Smooth muscle cell (in vitro differentiated cells): ENCODE data around the gene MFNG. TPM values are rescaled to one million over a fixed set of nuclear protein-coding genes. Genes with fewer than 3 reads are reported as not detected.

Experiments
- DNase-seq: peaks from one replicate; lab custom pipeline; 2025; ENCODE audit not compliant: unreplicated experiment; lab: John Stamatoyannopoulos, UW
- H2AFZ ChIP-seq: fragments of 200-600 bp; sonication (generic); 2 replicates; pipeline ENCODE4 v1.6.0; 2016; ENCODE audit warnings: antibody characterized with exemption, low read depth, mild to moderate bottlenecking
- H3F3A ChIP-seq: fragments of 200-600 bp; sonication (generic); 2 replicates; pipeline ENCODE4 v1.6.0; 2017; ENCODE audit warnings: antibody characterized with exemption, low read depth
- H3K27ac ChIP-seq: fragments of 200-600 bp; sonication (generic); 2 replicates; pipeline ENCODE4 v1.5.1; 2016; ENCODE audit warnings: low read depth, mild to moderate bottlenecking
- H3K27me3 ChIP-seq: fragments of 200-600 bp; sonication (generic); 2 replicates; pipeline ENCODE4 v1.6.1; 2016; ENCODE audit warnings: low read depth, mild to moderate bottlenecking
- H3K36me3 ChIP-seq: fragments of 200-600 bp; sonication (generic); 2 replicates; pipeline ENCODE4 v1.5.1; 2016; ENCODE audit warnings: low read depth
- H3K4me1 ChIP-seq: fragments of 200-600 bp; sonication (generic); 2 replicates; pipeline ENCODE4 v1.5.1; 2016; ENCODE audit warnings: low read depth
- H3K4me2 ChIP-seq: fragments of 200-600 bp; sonication (generic); 2 replicates; pipeline ENCODE4 v1.6.0; 2016; ENCODE audit warnings: mild to moderate bottlenecking
- H3K4me3 ChIP-seq: fragments of 200-600 bp; sonication (generic); 2 replicates; pipeline ENCODE4 v1.5.1; 2016; ENCODE audit warnings: mild to moderate bottlenecking
- H3K79me2 ChIP-seq: fragments of 200-600 bp; sonication (generic); 2 replicates; pipeline ENCODE4 v1.6.0; 2016; ENCODE audit warnings: low read depth, mild to moderate bottlenecking
- H3K9ac ChIP-seq: fragments of 200-600 bp; sonication (generic); 2 replicates; pipeline ENCODE4 v1.6.0; 2016; ENCODE audit warnings: low read depth
- H3K9me3 ChIP-seq: fragments of 200-600 bp; sonication (generic); replicated peaks from 2 replicates; pipeline ENCODE4 v1.5.1; 2016; ENCODE audit warnings: low read depth
- H4K20me1 ChIP-seq: fragments of 200-600 bp; sonication (generic); 2 replicates; pipeline ENCODE4 v1.6.0; 2016; ENCODE audit warnings: low read depth
- CTCF ChIP-seq: fragments of 200-600 bp; sonication (generic); IDR thresholded peaks from 2 replicates; pipeline ENCODE4 v1.5.1; 2017; ENCODE audit warnings: borderline replicate concordance, mild to moderate bottlenecking, antibody characterized with exemption; ENCODE audit not compliant: insufficient read depth, poor library complexity, severe bottlenecking
- WGBS: methylation state at CpG from one replicate; pipeline ENCODE4 v1.1.7; 2016; ENCODE audit warnings: low lambda C conversion rate; 5-methylcytosine and 5-hydroxymethylcytosine counted together
- polyA plus RNA-seq: library from polyadenylated mRNA; unstranded; fragments of >200 nt; fragmentation: Nextera tagmentation; extraction: Ambion mirVana; gene quantifications from 2 replicates; pipeline ENCODE4 v1.2.1, GENCODE V29; 2016
- total RNA-seq: library from RNA; depleted of rRNA; stranded (reverse); fragments of >200 nt; gene quantifications from 2 replicates; pipeline ENCODE4 v1.2.3, GENCODE V29; 2014

Gene MFNG
- total and polyA plus RNA-seq, 2 experiments from 2014 or later = 0.40 TPM; not detected in 1

GRCh38 chr22:37449331-37450001 lies 36.7 kb downstream of the MFNG start:
- no peak overlapping the region for H3K27ac ChIP-seq
- no peak overlapping the region for H2AFZ ChIP-seq
- H3K4me3 ChIP-seq = no peak overlapping the region
- H3K4me2 ChIP-seq = no peak overlapping the region
- no peaks in the 10 kb centered on the region for H3K36me3 ChIP-seq
- no peak for DNase-seq
- H3K4me1 ChIP-seq = peaks cover 4% of the 10 kb centered on the region
- no peaks in the 10 kb centered on the region for H3F3A ChIP-seq
- H3K9me3 ChIP-seq = no peaks in the 10 kb centered on the region
- no peak for TF ChIP-seq CTCF
- H3K9ac ChIP-seq = no peak overlapping the region
- no peaks in the 10 kb centered on the region for H3K27me3 ChIP-seq
- H4K20me1 ChIP-seq = no peaks in the 10 kb centered on the region
- H3K79me2 ChIP-seq = no peaks in the 10 kb centered on the region
- 82% methylated on average over 13 of the region's 15 CpGs for WGBS

GRCh38 chr22:37448516-37449127 lies 37.6 kb downstream of the MFNG start:
- Histone ChIP-seq H3K4me3 (no peak overlapping the region), H2AFZ (no peak overlapping the region), H3K79me2 (no peaks in the 10 kb centered on the region), H3K9ac (no peak overlapping the region), H3K4me1 (peaks cover 4% of the 10 kb centered on the region), H3K4me2 (no peak overlapping the region), H3K36me3 (no peaks in the 10 kb centered on the region), H3K9me3 (no peaks in the 10 kb centered on the region), H3K27me3 (no peaks in the 10 kb centered on the region), H3F3A (no peaks in the 10 kb centered on the region), H3K27ac (no peak overlapping the region), H4K20me1 (no peaks in the 10 kb centered on the region)
- WGBS = 87% methylated on average over 18 of the region's 18 CpGs
- TF ChIP-seq CTCF = no peak
- DNase-seq = no peak

GRCh38 chr22:37445501-37445900 lies 40.7 kb downstream of the MFNG start:
- H3K4me3 ChIP-seq = no peak overlapping the region
- TF ChIP-seq CTCF = no peak
- no peaks in the 10 kb centered on the region for H3K79me2 ChIP-seq
- H3F3A ChIP-seq = no peaks in the 10 kb centered on the region
- H3K4me2 ChIP-seq = no peak overlapping the region
- peaks cover 4% of the 10 kb centered on the region for H3K4me1 ChIP-seq
- no peaks in the 10 kb centered on the region for H3K36me3 ChIP-seq
- no peak overlapping the region for H3K27ac ChIP-seq
- DNase-seq = no peak
- no peaks in the 10 kb centered on the region for H4K20me1 ChIP-seq
- H3K27me3 ChIP-seq = no peaks in the 10 kb centered on the region
- H3K9me3 ChIP-seq = no peaks in the 10 kb centered on the region
- no peak overlapping the region for H2AFZ ChIP-seq
- WGBS = 93% methylated on average over 9 of the region's 9 CpGs
- H3K9ac ChIP-seq = no peak overlapping the region

- H3K9me3 ChIP-seq = no peaks in the 10 kb centered on the region
- H3K36me3 ChIP-seq = no peaks in the 10 kb centered on the region
- TF ChIP-seq CTCF = no peak
- no peaks in the 10 kb centered on the region for H3K79me2 ChIP-seq
- no peak overlapping the region for H3K27ac ChIP-seq
- no peak overlapping the region for H3K4me2 ChIP-seq
- H3F3A ChIP-seq = no peaks in the 10 kb centered on the region
- H3K4me3 ChIP-seq = no peak overlapping the region
- H3K9ac ChIP-seq = no peak overlapping the region
- WGBS = 88% methylated on average over 7 of the region's 7 CpGs
- no peaks in the 10 kb centered on the region for H4K20me1 ChIP-seq
- no peak for DNase-seq
- peaks cover 4% of the 10 kb centered on the region for H3K4me1 ChIP-seq
- H2AFZ ChIP-seq = no peak overlapping the region
- no peaks in the 10 kb centered on the region for H3K27me3 ChIP-seq
Measured at GRCh38 chr22:37443977-37444376, 42.2 kb downstream of the MFNG start.
